Epithelial cell of prostate (primary cell): Measurements from ENCODE around the gene TARS1.
"Not testable (repeated sequence)": the region's sequence is repeated elsewhere in the genome, so short reads cannot be mapped to it uniquely, and the experiment has no call there.

Source experiments
- DNase-seq: peaks from one replicate; pipeline ENCODE4 v3.0.0-alpha.2; 2011; ENCODE audit warnings: low read depth, low spot score
- H3K27ac ChIP-seq: fragments of 450-650 bp; 2 replicates; pipeline ENCODE4 v1.5.1; 2017; ENCODE audit warnings: mild to moderate bottlenecking

TARS1 gene

DNA sequence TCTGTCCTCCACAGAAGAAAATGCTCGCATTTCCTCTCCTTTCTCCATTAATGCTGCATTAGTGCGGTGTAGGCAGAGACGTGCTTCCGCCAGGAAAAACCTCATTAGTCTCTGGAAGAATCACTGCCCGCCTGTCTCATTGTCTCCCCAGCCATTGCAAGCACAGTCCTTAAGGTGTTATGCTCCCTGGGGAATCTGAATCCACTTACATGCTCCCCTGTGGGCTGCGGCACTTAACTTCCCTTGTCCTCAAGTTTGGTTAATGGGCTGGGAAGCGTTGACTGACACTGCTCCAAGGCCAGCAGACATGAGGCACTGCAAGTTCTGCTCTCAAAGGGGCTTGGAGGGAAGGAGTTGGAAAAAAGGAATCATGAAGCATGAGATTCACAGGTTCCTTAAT is 41.6 kb downstream of the TARS1 start:
- H3K27ac ChIP-seq, result no peak overlapping the region
- no peak for DNase-seq

DNA sequence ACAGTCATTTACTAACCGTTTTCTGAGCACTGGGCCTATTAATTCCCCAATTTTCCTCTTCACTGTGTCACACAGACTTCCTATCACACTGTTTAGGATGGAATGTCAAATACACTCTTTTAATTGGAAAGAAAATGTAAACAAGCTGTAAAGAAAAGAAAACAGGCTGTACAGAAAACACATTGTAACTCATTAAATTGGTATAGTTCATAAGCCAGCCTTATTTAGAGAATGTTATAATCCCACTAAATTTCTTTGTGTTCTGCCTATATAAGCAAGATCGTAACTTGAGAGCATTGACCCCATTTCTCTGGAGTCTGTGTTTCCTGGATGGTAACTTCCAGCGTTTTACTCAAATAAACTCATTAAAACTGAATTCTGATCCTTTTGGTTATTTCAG is 46.5 kb downstream of the TARS1 start:
- no peak overlapping the region for H3K27ac ChIP-seq
- no peak for DNase-seq

DNA sequence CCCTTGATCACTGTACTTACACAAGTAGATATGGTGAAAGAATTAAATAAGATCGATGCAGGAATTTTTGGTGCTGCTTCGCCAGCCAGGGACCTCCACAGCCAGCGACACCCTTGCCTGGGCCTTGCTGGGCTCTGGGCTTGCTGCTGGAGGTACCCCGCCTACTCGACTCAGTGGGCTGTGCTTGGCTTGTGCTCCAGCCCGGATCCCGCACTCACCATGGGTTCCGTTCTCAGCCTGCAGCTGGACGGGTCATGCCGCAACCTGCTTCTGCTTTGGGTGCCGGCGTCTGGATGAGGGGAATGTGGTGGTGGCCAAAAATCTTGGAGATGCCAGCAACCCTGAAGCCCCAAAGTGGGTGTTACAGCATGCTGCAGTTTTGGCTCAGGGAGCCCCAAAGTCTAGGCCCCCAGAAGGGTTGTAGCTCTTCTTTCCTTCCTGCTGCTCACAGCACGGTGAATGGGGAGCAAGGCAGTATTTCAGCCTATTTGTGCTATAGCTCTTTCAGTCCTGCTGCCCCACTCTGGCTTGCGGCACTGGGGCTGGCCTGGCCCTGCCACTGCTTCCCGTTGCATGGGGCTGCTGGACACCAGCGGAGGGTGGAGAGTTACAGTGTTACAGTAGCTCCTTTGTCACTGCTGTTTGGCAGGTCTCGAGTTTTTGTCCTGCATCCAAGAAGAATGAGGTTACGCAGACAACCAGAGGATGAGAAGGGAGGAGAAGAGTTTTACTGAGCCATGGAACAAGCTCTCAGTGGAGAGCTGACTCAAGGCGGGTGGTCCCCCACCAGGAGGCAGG is 48.0 kb downstream of the TARS1 start:
- no peak overlapping the region for H3K27ac ChIP-seq
- no peak for DNase-seq

DNA sequence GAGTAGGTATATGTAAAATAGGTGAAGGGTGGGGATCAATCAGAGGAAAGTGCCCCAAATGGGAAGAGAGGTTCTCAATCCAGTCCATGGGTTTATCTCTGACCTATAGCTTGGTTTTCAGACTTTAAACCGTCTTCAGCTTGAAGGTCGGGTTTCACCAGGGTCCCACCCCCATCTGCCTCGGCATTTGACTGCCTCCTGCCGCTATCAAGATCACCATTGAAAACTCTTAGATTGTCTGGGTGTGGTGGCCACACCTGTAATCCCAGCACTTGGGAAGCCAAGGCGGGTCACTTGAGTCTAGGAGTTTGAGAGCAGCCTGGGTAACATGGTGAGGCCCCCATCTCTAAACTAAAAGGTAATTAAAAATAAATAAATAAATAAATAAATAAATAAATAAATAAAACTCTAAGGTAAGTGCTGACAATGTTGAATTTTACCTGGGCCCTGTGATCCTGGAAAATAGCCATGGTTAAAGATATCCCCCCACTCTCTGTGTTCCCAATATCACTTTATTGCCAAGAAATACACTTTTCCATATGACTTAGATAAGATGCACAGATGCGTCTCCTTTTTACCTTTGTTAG is 48.8 kb downstream of the TARS1 start:
- DNase-seq, result no peak
- no peak overlapping the region for H3K27ac ChIP-seq

DNA sequence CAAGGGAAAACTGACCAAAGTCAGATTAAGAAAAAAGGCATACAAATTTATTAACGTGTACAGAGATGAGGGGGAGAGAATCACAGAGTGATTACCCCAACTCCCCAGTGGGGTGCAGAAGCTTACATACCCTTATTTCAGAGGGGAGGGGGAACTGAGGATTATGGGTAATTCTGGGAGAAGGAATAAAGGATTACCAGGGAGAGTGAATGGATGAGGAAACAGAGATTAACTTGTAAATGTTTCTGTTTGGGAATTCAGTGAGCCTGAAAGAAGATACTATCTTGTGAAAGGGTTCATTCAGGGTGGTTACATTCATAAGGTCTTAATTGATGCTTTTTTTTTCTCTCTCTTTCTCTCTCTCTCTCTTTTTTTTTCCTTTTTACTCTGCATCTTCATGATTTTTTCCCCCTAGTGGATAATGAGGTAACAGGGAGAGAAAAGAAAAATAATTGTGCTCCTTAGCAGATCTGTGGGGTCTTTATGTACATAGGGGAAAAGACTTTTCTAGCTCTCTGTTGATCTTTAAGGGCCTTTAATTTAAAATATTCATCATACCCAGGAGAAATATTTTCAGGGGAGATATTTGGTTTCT is 49.4 kb downstream of the TARS1 start:
- DNase-seq, result no peak
- H3K27ac ChIP-seq, result no peak overlapping the region

DNA sequence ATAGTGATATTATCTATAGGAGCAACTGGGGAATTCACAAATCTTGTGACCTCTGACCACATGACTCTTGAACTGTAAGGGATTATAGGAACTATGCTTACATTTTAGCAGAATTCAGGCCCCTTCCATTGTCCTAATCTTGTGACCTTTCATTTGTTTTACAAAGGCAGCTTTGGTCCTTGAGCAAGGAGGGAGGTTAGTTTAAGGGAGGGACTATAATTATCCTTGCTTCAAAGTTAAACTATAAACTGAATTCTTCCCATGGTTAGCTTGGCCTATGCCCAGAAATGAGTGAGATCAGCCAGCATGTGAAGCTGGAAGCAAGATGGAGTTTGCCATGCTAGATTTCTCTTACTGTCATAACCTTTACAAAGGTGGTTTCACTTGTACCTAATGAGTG is 51.2 kb downstream of the TARS1 start:
- no peak for DNase-seq
- H3K27ac ChIP-seq, result no peak overlapping the region

DNA sequence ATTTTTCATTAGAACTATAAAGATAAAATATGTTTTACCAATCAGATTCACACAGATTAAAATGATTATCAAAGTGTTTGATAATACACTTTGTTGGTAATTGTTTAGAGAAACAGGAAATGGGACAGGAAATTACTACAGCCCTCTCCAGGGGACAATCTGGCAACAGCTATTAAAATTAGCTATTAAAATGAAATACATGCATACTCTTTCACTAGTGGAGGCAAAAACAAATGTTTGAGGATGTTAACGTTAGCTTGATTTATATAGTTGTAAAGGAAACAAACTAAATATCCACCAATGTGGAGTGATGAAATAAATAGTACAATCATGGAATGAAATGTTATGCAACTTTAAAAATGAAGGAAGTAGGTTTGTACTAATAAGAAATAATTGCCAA is 53.7 kb downstream of the TARS1 start:
- DNase-seq, result no peak
- H3K27ac ChIP-seq, result no peak overlapping the region

DNA sequence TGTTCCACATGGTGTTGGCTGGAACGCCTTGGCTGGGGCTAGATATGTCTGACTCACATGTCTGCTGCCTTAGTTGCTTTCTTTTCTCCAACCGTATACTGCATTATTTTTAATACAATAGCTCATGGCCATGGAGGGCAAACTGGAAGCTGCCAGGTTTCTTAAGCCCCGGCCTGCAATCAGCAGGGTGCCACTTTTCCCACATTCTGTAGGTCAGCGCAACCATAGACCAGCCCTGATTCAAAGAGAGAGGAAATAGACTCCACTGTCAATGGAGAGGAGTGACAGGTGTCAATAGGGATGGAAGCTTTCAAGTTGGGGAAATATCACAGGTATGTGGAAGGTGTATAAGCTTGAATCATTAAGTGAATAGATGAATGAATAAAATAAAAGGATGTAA is 60.5 kb downstream of the TARS1 start:
- no peak for DNase-seq
- no peak overlapping the region for H3K27ac ChIP-seq

DNA sequence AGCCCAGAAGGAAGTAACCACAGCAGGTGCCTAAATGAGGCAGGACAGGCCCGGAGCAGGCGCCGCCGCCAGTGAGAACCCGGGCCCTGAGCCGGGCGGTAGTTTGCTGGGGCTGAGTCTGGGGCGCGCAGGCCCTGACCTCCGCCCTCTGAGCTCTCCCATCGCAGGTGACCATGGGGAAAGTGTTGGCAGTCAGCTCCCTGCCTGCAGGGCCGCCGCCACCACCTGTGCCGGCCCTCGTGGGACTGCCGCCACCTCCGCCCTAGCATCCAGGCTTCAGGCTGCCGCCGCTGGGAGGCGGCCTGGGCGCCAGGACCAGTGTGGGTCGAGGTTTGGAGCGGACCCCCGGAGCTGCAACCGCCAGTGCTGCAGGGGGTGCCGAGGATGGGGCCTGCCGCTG is 61.1 kb downstream of the TARS1 start:
- H3K27ac ChIP-seq, result no peak overlapping the region
- DNase-seq, result no peak

DNA sequence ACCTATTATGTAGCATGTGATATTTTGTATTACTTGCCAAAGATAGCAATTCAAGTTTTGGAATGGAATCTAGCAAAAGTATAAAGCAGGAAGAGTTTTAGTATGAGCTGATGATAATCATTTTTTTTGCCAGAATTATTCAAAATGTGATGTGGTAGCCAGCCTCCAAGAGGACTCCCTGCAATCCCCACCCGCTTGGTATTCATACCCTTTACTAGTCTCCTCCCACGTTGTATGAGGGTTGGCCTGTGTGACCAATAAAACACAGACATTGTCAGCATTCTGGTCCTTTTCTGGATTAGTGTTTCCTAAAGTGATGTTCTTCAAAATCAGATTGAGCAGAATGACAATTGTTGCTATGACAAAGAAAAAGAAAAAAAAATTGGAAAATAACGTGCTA is 63.8 kb downstream of the TARS1 start:
- H3K27ac ChIP-seq, result no peak overlapping the region
- DNase-seq, result no peak

DNA sequence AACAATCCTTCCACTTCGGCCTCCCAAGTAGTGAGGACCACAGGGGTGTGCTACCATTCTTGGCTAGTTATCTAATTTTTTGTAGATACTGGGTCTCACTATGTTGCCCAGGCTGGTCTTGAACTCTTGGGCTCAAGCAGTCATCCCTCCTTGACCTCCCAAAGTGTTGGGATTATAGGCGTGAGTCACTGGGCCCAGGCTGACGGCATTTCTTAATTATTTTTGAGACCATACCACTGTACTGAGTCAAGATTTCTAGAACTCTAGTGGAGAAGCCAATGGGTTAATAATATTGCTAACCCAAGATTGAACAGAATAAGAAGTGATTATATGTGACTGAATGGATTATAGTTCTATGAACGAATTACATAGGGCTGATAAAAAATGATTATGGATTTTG is 66.7 kb downstream of the TARS1 start:
- no peak for DNase-seq
- H3K27ac ChIP-seq, result no peak overlapping the region

DNA sequence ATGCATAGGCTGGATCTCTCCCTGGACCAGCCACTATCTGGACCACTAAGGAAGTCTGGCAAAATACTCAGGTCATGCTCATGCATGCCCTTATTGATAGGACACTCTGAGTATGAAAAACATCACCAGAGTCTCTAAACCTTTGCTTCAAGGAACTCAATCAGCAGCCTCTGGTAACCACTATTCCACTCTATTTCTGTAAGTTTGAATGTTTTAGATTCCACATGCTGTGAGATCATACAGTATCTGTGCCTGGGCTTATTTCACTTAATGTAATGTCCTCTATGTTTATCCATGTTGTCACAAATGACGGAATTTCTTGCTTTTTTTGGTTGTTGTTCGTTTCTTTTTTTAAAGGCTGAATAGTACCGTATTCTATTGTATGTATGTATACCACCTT is 68.3 kb downstream of the TARS1 start:
- no peak for DNase-seq
- no peak overlapping the region for H3K27ac ChIP-seq

DNA sequence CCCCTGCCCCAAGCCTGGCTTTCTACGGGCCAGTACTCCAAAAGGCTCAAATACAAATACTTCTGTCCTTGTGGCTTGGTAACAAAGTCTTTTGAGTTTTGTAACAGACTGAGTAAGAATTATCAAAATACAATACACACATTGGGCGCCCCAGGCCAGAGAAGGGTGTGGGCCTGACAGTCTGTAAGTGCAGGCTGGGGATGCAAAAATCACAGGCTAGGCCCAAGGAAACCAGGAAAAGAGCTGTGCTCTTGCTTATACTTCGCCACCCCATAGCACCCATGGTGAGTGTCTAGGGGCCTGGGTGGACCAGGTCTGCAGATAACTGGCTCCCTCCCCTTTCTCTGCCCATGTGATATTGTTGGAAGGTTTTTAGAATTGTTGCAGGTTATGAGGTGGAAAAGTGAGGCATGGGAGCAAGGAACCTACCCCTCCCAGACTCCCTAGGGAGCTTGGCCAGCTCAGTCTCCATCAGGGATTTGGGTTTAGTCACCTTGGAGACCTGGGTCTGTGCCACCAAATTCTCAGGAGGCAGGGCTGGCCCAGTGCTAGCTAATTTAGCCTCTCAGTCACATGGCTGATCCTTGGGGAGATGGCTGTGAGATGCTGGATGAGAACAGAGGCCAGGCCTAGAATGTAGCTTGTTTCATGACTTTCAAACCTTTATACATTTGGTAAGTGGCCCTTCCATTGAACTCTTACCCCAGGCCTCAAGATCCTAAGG is 72.9 kb downstream of the TARS1 start:
- DNase-seq, result no peak
- H3K27ac ChIP-seq, result no peak overlapping the region

DNA sequence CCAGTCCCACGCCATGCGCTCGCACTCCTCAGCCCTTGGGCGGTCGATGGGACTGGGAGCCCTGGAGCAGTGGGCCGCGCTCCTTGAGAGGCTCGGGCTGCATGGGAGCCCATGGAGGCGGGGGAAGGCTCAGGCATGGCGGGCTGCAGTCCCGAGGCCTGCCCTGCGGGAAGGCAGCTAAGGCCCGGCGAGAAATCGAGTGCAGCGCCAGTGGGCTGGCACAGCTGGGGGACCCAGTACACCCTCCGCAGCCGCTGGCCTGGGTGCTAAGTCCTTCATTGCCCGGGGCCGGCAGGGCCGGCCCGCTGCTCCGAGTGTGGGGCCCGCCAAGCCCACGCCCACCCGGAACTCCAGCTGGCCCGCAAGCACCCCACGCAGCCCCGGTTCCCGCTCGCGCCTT is 74.6 kb downstream of the TARS1 start:
- H3K27ac ChIP-seq, DNase-seq: not testable (repeated sequence)

DNA sequence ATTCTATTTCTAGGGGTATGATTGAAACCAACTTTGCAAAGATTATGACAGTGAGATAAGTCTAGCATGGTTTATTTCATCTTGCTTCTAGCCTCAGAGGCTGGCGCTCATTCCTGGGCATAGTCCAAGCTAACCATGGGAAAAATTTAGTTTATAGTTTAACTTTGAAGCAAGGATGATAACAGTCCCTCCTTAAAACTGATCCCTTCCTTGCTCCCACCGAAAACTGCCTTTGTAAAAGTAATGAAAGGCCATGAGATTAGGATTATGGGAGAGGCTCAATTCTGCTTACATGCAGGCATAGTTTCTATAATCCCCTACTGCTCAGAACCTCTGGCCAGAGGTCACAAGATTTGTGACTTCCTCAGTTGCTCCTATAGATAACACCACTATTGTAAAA is 75.7 kb downstream of the TARS1 start:
- DNase-seq, result no peak

More for the DNA sequence above, 75.7 kb downstream of the TARS1 start:
- H3K27ac ChIP-seq, result no peak overlapping the region
